ENCODE results near the gene AP2A2.

The AP2A2 gene

DNA sequence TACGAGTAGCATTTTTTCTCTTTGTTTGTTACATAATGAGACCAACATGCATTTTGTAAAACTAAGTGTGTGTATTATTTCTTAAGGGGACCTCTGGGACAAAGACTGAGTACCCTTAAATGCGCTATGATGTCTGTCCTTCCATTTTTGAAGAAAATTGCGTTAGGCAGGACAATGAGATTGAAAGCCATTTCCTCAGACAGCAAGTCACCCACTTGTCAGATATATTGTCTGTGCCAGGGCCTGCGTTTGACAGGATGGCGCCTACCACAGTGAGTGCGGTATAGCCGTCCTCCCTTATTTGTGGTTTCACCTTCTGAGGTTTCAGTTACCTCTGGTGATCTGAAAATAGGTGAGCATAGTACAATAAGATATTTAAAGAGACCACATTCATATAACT, 2.2 kb downstream of the AP2A2 start:
- TF ChIP-seq, protein P1, sequence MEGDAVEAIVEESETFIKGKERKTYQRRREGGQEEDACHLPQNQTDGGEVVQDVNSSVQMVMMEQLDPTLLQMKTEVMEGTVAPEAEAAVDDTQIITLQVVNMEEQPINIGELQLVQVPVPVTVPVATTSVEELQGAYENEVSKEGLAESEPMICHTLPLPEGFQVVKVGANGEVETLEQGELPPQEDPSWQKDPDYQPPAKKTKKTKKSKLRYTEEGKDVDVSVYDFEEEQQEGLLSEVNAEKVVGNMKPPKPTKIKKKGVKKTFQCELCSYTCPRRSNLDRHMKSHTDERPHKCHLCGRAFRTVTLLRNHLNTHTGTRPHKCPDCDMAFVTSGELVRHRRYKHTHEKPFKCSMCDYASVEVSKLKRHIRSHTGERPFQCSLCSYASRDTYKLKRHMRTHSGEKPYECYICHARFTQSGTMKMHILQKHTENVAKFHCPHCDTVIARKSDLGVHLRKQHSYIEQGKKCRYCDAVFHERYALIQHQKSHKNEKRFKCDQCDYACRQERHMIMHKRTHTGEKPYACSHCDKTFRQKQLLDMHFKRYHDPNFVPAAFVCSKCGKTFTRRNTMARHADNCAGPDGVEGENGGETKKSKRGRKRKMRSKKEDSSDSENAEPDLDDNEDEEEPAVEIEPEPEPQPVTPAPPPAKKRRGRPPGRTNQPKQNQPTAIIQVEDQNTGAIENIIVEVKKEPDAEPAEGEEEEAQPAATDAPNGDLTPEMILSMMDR (IDR thresholded peaks at IDR 0.05; ENCODE audit: extremely low read depth, insufficient read depth, missing control alignments): no peak
- in situ Hi-C loops (cut with MboI; ENCODE audit: low pct_unique_long_range_greater_than_20kb, low sequenced_read_pairs, unreplicated experiment): no loop called here
- no peak for DNase-seq (ENCODE audit: low spot score)

DNA sequence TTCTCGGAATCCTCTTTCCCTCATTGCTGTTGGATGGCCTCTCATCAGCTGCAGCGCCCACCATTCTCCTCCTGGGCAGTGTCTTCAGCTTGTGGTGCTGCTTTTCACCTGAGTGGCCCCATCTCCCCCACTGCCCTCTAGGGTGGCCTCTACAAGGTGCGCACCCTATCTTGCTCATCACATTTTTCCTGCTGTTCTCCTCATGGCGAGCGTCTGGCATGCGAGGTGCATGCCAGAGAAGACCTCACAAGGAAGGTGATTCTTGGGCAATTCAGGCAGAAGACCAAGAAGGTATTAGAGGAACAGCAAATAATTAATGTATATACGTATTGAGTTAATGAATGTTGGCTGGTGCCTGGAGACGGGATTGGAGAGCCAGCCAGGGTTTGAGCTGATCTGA, 3.1 kb downstream of the AP2A2 start:
- no peak for DNase-seq (ENCODE audit: low spot score)
- in situ Hi-C loops (cut with MboI; ENCODE audit: low pct_unique_long_range_greater_than_20kb, low sequenced_read_pairs, unreplicated experiment): no loop called here
- TF ChIP-seq, protein P1 (IDR thresholded peaks at IDR 0.05; ENCODE audit: extremely low read depth, insufficient read depth, missing control alignments): no peak

DNA sequence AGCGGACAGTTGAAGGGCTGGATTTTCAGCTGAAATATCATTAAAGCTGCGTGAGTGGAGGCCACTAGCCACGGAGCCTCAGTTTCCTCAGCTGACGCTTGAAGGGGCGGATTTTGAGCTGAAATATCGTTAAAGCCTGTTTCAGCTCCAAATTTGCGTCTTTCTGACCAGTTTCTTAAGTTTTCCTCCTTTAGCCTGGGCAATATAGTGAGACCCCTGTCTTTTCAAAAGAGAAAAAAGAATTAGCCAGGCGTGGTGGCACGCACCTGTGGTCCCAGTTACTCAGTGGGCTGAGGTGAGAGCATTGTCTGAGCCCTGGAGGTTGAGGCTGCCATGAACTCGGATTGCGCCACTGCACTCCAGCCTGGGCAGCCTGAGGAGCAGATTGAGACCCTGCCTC, 3.7 kb downstream of the AP2A2 start:
- DNase-seq (ENCODE audit: low spot score): no peak

DNA sequence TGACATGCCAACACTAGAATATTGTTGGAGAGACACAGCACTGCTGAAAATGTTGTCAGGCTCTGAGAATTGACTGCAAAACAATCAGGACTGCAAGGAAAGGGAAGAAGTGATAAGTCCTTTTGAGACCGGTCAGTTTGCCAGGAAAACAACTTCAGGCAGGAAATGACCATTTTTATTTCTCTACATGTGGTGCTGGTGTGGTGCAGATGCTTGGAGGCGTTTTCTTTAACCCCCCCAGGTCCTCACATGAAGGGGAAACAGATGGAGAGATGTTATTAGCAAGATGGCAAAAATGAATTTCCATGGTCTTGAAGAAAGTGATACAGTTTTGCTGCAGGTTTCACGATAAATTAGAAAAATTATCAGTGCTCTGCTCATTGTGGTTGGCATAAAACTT, 5.7 kb downstream of the AP2A2 start:
- DNase-seq (ENCODE audit: low spot score): no peak
- TF ChIP-seq, protein P1 (IDR thresholded peaks at IDR 0.05; ENCODE audit: extremely low read depth, insufficient read depth, missing control alignments): no peak
- in situ Hi-C loops (cut with MboI; ENCODE audit: low pct_unique_long_range_greater_than_20kb, low sequenced_read_pairs, unreplicated experiment): no loop called here

More for the DNA sequence above, 3.7 kb downstream of the AP2A2 start:
- TF ChIP-seq, protein P1 (IDR thresholded peaks at IDR 0.05; ENCODE audit: extremely low read depth, insufficient read depth, missing control alignments): no peak
- in situ Hi-C loops (cut with MboI; ENCODE audit: low pct_unique_long_range_greater_than_20kb, low sequenced_read_pairs, unreplicated experiment): no loop called here

DNA sequence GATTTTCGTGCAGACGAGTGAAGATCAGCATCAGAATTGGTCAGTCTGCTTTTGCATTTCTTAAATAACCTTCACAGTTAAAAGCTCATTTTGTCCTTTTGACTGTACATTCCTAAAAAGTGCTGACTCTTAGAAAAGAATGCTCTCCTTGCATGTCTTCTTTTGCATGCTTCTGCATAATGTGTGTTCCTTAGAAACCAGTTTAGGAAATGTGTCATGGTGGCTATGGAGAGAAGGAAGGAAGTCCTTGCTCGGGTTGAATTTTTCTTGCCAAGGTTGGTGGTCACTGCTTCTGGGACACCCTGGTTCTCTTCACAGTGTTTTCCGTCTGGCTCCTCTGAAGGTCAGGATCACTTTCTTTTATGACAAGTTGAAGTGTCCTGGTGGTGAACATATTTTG, 6.8 kb downstream of the AP2A2 start:
- in situ Hi-C loops (cut with MboI; ENCODE audit: low pct_unique_long_range_greater_than_20kb, low sequenced_read_pairs, unreplicated experiment): no loop called here

DNA sequence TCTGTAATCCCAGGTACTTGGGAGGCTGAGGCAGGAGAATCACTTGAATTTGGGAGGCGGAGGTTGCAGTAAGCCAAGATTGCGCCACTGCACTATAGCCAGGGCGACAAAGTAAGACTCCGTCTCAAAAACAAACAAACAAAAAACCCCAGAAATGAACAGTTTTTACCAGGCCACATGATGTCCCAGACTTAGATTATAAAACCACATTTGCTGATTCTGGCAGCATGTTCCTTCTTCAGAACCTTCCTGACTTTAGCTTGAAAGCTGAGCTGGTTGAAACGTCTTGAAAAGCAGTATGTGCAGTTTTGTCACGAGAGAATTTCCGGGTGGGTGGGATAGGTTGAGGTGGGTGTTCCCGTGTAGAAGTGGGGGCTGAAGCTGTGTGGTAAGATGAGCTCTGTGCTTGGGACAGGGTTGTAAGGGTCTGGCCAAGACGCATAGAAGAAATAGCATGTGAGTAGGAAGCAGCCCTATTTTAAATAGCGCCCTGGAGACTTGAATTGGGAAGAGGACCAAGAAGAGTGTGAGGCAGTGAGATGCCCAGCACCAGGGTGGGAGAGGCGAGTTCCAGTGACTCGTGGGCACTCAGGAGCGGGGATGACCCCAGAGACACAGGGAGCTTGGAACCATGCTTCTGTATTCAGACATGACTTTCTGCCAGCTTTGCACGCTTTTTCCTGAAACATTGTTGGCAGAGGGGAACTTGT, 7.6 kb downstream of the AP2A2 start:
- in situ Hi-C loops (cut with MboI; ENCODE audit: low pct_unique_long_range_greater_than_20kb, low sequenced_read_pairs, unreplicated experiment): no loop called here
- no peak for DNase-seq (ENCODE audit: low spot score)
- TF ChIP-seq, protein P1 (IDR thresholded peaks at IDR 0.05; ENCODE audit: extremely low read depth, insufficient read depth, missing control alignments): no peak

More for the DNA sequence above, 6.8 kb downstream of the AP2A2 start:
- TF ChIP-seq, protein P1 (IDR thresholded peaks at IDR 0.05; ENCODE audit: extremely low read depth, insufficient read depth, missing control alignments): no peak
- no peak for DNase-seq (ENCODE audit: low spot score)

All from GM13977 (cell line).